ENCODE data around the gene PGRMC2.

The PGRMC2 gene

DNA sequence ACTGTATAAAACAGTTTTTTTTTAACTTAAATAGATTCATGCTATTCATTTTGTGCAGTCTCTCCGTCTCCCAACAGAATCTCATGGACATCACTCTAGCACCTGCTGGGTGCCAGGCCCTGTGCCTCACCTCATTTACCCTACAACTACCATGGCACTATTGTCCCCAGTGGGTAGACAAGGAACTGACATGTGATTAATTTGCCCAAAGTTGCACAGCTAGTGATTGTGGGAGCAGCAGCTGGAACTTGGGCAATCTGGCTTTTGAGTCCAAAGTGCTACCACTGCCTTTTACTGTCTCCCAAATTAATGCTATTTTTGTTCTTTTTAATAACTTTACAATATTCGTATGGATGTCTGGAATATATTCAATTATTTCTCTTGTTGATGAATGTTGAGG, 11.2 kb upstream of the PGRMC2 start:
- Histone ChIP-seq H2AFZ (ENCODE audit: low read depth) (no peak overlapping the region), H4K20me1 (ENCODE audit: insufficient read depth) (no peaks in the 10 kb centered on the region), H3K4me3 (IDR thresholded peaks at IDR 0.05; ENCODE audit: insufficient read depth, low read depth, low read length) (no peak overlapping the region), H3K4me1 (ENCODE audit: low read depth, poor library complexity, severe bottlenecking) (no peaks in the 10 kb centered on the region), H3K79me2 (ENCODE audit: insufficient read depth, low read depth) (no peaks in the 10 kb centered on the region), H3K36me3 (ENCODE audit: insufficient read depth) (no peaks in the 10 kb centered on the region), H3K27ac (no peak overlapping the region), H3K9ac (no peak overlapping the region), H3K27me3 (ENCODE audit: insufficient read depth, low read depth) (no peaks in the 10 kb centered on the region), H3K4me2 (no peak overlapping the region)
- 0 out of 2 replicates have a peak, but pooled peaks have one; percentile 29 for TF ChIP-seq CTCF (conservative IDR thresholded peaks at IDR 0.05; ENCODE audit: low read depth, low read length)

GRCh38 chr4:128298146-128298758, 10.6 kb upstream of the PGRMC2 start:
- Histone ChIP-seq H4K20me1 (ENCODE audit: insufficient read depth) (no peaks in the 10 kb centered on the region), H3K79me2 (ENCODE audit: insufficient read depth, low read depth) (no peaks in the 10 kb centered on the region), H3K4me1 (ENCODE audit: low read depth, poor library complexity, severe bottlenecking) (no peaks in the 10 kb centered on the region), H3K27me3 (ENCODE audit: insufficient read depth, low read depth) (no peaks in the 10 kb centered on the region), H3K27ac (no peak overlapping the region), H3K4me2 (no peak overlapping the region), H2AFZ (ENCODE audit: low read depth) (no peak overlapping the region), H3K9ac (no peak overlapping the region), H3K4me3 (IDR thresholded peaks at IDR 0.05; ENCODE audit: insufficient read depth, low read depth, low read length) (no peak overlapping the region), H3K36me3 (ENCODE audit: insufficient read depth) (no peaks in the 10 kb centered on the region)
- no peak for TF ChIP-seq CTCF (conservative IDR thresholded peaks at IDR 0.05; ENCODE audit: low read depth, low read length)

- no peaks in the 10 kb centered on the region for H3K4me1 ChIP-seq (ENCODE audit: low read depth, poor library complexity, severe bottlenecking)
- H3K27ac ChIP-seq, result no peak overlapping the region
- no peaks in the 10 kb centered on the region for H4K20me1 ChIP-seq (ENCODE audit: insufficient read depth)
- H3K79me2 ChIP-seq (ENCODE audit: insufficient read depth, low read depth), result no peaks in the 10 kb centered on the region
- H3K36me3 ChIP-seq (ENCODE audit: insufficient read depth), result no peaks in the 10 kb centered on the region
- no peaks in the 10 kb centered on the region for H3K27me3 ChIP-seq (ENCODE audit: insufficient read depth, low read depth)
- no peak overlapping the region for H3K4me2 ChIP-seq
- TF ChIP-seq CTCF (conservative IDR thresholded peaks at IDR 0.05; ENCODE audit: low read depth, low read length), result no peak
- no peak overlapping the region for H3K4me3 ChIP-seq (IDR thresholded peaks at IDR 0.05; ENCODE audit: insufficient read depth, low read depth, low read length)
- no peak overlapping the region for H3K9ac ChIP-seq
- no peak overlapping the region for H2AFZ ChIP-seq (ENCODE audit: low read depth)
Measured at GRCh38 chr4:128295255-128295654, 7.6 kb upstream of the PGRMC2 start.

DNA sequence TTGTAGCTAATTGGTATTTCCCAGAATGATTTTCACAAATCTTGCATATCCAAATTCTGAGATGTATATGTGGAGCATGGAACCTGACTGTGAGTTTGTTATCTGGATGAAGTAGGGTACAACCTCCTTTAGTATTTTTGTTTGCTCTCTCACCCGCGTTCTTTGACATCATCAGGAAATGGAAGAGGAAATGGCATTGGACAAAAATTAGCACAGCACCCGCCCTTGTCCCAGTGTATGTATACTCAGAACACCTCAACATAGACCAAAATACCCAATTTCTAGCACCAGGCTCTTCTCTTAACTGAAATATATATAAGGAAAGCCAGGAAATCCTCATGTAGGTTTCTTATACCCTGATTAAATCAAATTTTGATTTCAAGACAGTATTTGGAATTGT, 6.9 kb upstream of the PGRMC2 start:
- Histone ChIP-seq H3K4me2 (no peak overlapping the region), H3K27me3 (ENCODE audit: insufficient read depth, low read depth) (no peaks in the 10 kb centered on the region), H3K4me1 (ENCODE audit: low read depth, poor library complexity, severe bottlenecking) (peaks cover under 1% of the 10 kb centered on the region), H3K79me2 (ENCODE audit: insufficient read depth, low read depth) (no peaks in the 10 kb centered on the region), H2AFZ (ENCODE audit: low read depth) (no peak overlapping the region), H3K36me3 (ENCODE audit: insufficient read depth) (no peaks in the 10 kb centered on the region), H3K9ac (no peak overlapping the region), H3K4me3 (IDR thresholded peaks at IDR 0.05; ENCODE audit: insufficient read depth, low read depth, low read length) (no peak overlapping the region), H4K20me1 (ENCODE audit: insufficient read depth) (no peaks in the 10 kb centered on the region), H3K27ac (no peak overlapping the region)
- TF ChIP-seq CTCF (conservative IDR thresholded peaks at IDR 0.05; ENCODE audit: low read depth, low read length), result no peak

Measured in KMS-11 (cell line).